OCI-LY3 (cell line): ENCODE data around the gene CCDC85B.

Source experiments
- EZH2phosphoT487 ChIP-seq: fragments of 200-600 bp; shearing (Covaris generic); IDR thresholded peaks from 2 replicates; pipeline ENCODE4 v1.6.1; 2018; ENCODE audit warnings: antibody characterized with exemption, mixed run types, low read depth
- TF ChIP-seq, protein P1 (sequence below): fragments of 200-600, 300-600 bp; sonication (generic); IDR thresholded peaks from 2 replicates; pipeline ENCODE4 v1.5.1; 2014; ENCODE audit warnings: antibody characterized with exemption, low read length, low read depth

- TF ChIP-seq, protein P1, sequence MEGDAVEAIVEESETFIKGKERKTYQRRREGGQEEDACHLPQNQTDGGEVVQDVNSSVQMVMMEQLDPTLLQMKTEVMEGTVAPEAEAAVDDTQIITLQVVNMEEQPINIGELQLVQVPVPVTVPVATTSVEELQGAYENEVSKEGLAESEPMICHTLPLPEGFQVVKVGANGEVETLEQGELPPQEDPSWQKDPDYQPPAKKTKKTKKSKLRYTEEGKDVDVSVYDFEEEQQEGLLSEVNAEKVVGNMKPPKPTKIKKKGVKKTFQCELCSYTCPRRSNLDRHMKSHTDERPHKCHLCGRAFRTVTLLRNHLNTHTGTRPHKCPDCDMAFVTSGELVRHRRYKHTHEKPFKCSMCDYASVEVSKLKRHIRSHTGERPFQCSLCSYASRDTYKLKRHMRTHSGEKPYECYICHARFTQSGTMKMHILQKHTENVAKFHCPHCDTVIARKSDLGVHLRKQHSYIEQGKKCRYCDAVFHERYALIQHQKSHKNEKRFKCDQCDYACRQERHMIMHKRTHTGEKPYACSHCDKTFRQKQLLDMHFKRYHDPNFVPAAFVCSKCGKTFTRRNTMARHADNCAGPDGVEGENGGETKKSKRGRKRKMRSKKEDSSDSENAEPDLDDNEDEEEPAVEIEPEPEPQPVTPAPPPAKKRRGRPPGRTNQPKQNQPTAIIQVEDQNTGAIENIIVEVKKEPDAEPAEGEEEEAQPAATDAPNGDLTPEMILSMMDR: no peak
- TF ChIP-seq EZH2phosphoT487: no peak
Measured at GRCh38 chr11:65907878-65908277, 17.4 kb downstream of the CCDC85B start.
